Cortex of kidney (tissue), 1 donor: ENCODE measurements around the gene GOLGA7B.

ENCODE experiments used
- DNase-seq: peaks from one replicate; lab custom pipeline; 2025; lab: John Stamatoyannopoulos, UW

Gene GOLGA7B

GRCh38 chr10:97895915-97896314 is 46.3 kb downstream of the GOLGA7B start:
- DNase-seq, result no peak

GRCh38 chr10:97896756-97897358 is 47.2 kb downstream of the GOLGA7B start:
- DNase-seq, result no peak

GRCh38 chr10:97898429-97898828 is 48.8 kb downstream of the GOLGA7B start:
- DNase-seq, result no peak

DNA sequence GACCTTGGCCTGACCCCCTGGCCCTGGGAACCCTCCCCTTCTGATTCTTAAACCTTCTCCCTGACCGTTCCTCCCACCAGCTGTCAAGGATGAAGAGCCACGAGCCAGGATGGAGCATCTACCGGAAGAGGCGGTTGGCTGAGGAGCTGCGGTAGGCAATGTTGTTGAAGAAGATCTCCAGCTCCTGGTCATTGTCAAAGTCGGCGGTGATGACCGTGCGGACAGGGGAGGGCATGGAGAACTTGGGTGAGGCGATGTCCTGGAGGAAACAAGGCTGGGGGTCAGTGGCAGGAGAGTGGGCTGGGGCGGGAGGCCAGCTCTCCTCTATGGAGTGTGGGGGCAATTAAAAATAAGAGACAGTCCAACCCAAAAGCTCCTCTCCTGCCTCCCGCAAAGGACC is 51.7 kb downstream of the GOLGA7B start:
- DNase-seq, result no peak

DNA sequence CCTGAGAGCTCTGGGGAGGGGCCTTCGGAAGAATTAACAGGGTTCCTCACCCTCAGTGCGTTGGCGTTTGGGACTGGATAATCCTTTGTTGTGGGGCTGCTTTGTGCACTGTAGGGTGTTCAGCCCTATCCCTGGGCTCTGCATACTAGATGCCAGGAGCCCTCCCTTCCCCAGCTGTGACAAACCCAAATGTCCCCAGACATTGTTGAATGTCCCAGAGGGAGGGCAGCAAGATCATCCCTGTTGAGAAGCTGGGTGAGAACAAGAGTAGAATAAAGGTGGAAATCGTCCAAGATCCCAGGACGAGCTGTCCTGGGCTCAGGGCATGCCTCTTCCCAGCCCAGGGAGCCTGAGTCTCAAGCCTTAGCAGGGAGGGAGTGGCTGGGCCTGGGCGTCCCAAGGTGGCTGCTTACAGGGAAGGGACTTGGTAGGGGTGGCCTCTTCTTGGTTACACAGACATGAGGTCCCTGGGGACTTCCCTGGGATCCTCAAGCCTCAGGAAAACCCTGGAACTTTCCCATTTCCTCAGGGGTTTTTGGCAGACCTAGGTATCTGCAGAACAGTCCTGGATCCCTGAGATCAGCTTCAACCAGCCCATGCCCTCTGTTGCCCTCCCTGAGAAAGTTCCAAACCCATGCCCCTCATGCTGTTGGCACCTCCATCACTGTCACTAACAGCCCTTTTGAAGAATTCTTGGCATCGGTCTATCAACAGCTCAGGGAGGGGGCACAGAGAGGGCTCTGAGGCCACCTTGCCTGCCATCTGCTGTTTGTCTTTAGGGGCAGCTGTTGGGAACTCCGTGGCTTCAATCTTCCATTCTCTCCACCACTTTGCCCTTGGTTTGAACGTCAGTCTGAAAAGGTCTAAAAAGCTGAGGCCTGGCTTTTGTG is 53.7 kb downstream of the GOLGA7B start:
- DNase-seq, result no peak

GRCh38 chr10:97904018-97904381 is 54.4 kb downstream of the GOLGA7B start:
- DNase-seq, result no peak

DNA sequence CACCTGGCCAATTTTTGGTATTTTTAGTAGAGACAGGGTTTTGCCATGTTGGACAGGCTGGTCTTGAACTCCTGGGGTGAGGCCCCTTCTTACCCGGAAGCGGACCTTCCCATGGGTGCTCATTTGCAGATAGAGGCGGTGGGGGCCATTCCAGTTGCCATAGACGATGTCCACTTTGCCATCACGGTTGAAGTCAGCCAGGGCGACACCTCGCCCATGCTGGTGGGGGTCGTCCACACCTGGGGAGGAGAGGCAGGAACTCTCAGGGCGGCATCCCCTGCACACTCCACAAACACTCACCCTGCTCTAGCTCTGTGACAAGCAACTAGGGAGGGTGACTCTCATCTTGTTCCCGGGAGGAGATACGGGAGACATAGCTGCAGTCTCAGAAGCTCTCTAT is 54.9 kb downstream of the GOLGA7B start:
- DNase-seq, result no peak

DNA sequence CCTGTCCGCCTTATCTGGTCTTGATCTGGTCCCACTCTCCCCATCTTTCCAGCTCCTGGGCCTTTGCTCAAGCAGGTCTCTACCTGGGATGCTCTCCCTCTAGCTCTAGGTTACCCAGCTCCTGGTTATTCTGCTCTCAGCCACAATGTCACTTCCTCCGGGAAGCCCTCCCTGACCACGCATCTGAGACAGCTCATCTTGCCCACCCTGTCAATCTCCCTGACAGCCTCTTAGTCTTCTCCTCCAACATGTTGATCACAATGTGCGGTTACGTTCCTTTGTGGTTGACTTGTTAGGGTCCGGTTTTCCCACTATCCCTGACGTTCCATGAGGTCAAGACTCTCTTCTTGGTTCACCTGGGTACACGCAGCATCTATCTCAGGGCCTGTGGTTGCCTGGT is 55.6 kb downstream of the GOLGA7B start:
- DNase-seq, result no peak

DNA sequence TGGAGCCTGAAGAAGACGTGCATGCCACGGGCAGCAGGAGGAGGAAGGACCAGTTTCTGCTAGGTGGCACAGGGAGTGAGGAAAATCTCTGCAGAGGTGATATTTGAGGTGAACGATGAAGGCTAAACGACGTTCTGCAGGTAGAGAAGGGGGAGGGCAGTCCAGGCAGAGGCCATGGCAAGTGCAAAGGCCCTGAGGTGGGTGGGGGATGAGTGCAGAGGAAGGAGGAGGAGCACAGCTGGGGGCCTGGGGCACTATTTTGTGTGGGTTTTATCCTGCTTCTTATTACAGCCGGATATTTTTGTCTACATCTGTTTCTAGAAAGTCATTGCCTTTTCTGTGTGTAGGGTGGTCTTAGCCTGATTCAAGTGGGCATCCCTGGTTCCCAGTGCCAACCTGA is 57.6 kb downstream of the GOLGA7B start:
- DNase-seq, result no peak

GRCh38 chr10:97907830-97908229 is 58.2 kb downstream of the GOLGA7B start:
- DNase-seq, result no peak

DNA sequence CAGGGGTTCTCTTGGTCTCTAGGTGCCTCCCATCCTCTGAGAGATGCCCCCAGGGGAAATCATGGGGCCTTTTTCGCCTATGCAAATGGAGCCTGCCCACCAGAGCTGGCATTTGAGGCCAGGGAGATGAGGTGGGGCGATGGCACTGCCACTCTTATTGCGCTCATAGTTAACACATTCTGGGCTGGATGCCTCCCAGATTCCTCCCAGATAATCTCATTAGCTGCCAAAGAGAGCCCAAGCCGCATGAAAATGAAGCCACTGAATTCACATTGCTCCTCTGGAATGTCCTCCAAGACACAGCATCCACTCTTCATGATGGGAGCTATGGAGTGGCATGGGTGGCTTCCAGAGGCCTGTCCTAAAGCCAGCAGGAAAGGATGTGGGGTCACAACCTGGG is 61.0 kb downstream of the GOLGA7B start:
- DNase-seq, result no peak

GRCh38 chr10:97911217-97911616 is 61.6 kb downstream of the GOLGA7B start:
- DNase-seq, result no peak

DNA sequence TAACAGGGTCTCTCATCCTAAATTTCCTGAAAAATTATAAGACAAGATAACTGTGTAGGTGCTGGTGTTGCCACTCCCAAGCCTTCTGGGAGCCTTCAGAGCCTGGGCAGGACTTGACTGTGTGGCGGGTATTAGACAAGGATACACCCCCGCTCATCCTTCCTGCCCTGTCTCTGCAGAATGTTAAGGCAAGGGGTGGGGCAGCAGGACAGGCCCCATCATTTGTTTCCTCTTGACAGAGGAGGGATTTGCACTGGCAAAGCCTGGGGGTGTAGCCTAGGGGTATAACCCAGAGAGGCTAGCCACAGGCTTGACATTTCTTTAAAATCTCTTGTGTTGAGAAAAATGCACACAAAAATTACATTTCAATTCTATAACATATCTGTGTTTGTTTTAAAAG is 63.5 kb downstream of the GOLGA7B start:
- no peak for DNase-seq

DNA sequence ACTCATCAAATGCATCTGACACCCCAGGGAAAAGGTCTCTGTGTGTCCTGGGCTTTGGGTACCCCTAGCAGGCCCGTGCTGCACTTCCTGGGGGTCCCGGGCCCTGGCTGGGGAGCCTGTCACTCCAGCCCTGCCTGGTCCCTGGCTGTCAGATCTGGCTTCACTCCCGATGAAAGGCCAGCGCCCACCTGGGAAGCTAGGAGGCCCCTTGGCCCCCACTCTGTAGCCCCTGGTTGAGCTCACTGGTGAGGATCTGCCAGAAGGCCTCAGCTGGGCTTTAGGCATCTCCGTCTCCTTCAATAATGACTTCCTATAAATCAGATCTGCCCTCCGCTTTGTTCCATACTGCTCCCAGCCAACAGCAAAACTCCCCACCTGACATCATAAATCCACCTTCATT is 64.0 kb downstream of the GOLGA7B start:
- DNase-seq, result no peak

GRCh38 chr10:97914171-97914836 is 64.7 kb downstream of the GOLGA7B start:
- no peak for DNase-seq

- no peak for DNase-seq
These were observed 65.2 kb downstream of the GOLGA7B start for GRCh38 chr10:97914837-97915211.

- no peak for DNase-seq
These were observed 65.9 kb downstream of the GOLGA7B start for GRCh38 chr10:97915346-97916131.

- no peak for DNase-seq
These were observed 66.9 kb downstream of the GOLGA7B start for GRCh38 chr10:97916586-97916985.

DNA sequence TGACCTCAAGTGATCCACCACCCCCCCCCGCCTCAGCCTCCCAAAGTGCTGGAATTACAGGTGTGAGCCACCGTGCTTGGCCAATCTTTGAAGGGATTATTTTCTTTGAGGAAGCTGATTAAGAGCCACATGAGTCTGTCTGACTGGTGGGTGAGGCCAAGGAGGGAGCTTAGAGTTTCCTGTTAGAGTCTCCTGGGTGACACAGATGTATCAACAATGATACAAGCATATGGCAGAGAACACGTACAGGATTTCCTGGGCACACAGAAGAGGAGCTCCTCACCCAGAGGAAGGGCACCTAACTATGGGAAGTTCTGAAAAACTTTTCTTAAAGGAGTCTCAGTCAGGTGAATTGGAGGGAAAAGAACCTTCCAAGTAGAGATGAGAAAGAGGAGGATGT is 69.4 kb downstream of the GOLGA7B start:
- no peak for DNase-seq

DNA sequence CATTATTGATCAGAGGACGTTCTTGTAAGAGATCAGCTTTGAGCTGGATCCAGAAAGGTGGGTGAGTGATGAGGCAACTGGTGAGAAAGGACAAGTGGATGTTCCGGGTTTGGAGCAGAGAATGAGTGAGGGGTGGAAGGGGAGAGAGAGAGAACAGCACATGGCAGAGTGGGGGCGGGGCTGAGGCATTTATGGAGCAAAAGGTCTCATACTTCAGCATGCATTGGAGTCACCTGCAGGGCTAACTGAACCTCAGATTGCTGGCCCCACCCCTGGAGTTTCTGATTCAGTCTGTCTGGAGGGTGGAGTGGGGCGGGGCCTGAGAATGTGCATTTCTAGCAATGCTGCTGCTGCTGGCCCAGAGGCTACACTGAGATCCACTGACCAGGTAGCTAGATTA is 71.2 kb downstream of the GOLGA7B start:
- DNase-seq, result no peak
